Urothelium cell line (cell line): Measurements from ENCODE around the gene RHEB.

Experiments
- DNase-seq: peaks from one replicate; pipeline ENCODE4 v3.0.0; 2011; ENCODE audit warnings: low spot score, mixed read lengths
- FAIRE-seq: peaks from 2 replicates; lab custom pipeline; 2011; peaks lifted over from hg19 to GRCh38; lab: Jason Lieb, UNC

The RHEB gene

GRCh38 chr7:151505433-151505832 lies 14.3 kb downstream of the RHEB start:
- FAIRE-seq: no peak

GRCh38 chr7:151504715-151505326 lies 14.9 kb downstream of the RHEB start:
- no peak for FAIRE-seq
- no peak for DNase-seq

More at GRCh38 chr7:151505433-151505832, 14.3 kb downstream of the RHEB start:
- DNase-seq: no peak

- DNase-seq: no peak
- FAIRE-seq: no peak
These were observed 15.6 kb downstream of the RHEB start for GRCh38 chr7:151503902-151504714.

GRCh38 chr7:151501676-151502075 lies 18.0 kb downstream of the RHEB start:
- no peak for FAIRE-seq
- no peak for DNase-seq

- FAIRE-seq (no peak), DNase-seq (no peak)
These were observed 21.2 kb downstream of the RHEB start for GRCh38 chr7:151498495-151498894.

- DNase-seq: no peak
- no peak for FAIRE-seq
These were observed 22.3 kb downstream of the RHEB start for GRCh38 chr7:151497306-151497871.

- FAIRE-seq: no peak
- no peak for DNase-seq
These were observed 24.3 kb downstream of the RHEB start for GRCh38 chr7:151495360-151495759.

GRCh38 chr7:151494298-151495284 lies 25.1 kb downstream of the RHEB start:
- FAIRE-seq (no peak), DNase-seq (no peak)

GRCh38 chr7:151493083-151493482 lies 26.6 kb downstream of the RHEB start:
- DNase-seq (peak; percentile 1), FAIRE-seq (no peak)

- DNase-seq (peak; percentile 35), FAIRE-seq (no peak)
These were observed 27.8 kb downstream of the RHEB start for GRCh38 chr7:151491859-151492258.

GRCh38 chr7:151490456-151491105 lies 29.1 kb downstream of the RHEB start:
- DNase-seq (no peak), FAIRE-seq (no peak)

GRCh38 chr7:151489498-151489897 lies 30.2 kb downstream of the RHEB start:
- no peak for DNase-seq
- FAIRE-seq: no peak

- FAIRE-seq (no peak), DNase-seq (no peak)
These were observed 31.6 kb downstream of the RHEB start for GRCh38 chr7:151488096-151488495.

GRCh38 chr7:151487228-151487627 lies 32.5 kb downstream of the RHEB start:
- FAIRE-seq (no peak), DNase-seq (no peak)

- FAIRE-seq (no peak), DNase-seq (no peak)
These were observed 33.6 kb downstream of the RHEB start for GRCh38 chr7:151486074-151486473.

GRCh38 chr7:151484971-151485707 lies 34.6 kb downstream of the RHEB start:
- DNase-seq (no peak), FAIRE-seq (no peak)

- DNase-seq (no peak), FAIRE-seq (no peak)
These were observed 36.0 kb downstream of the RHEB start for GRCh38 chr7:151483711-151483983.

GRCh38 chr7:151482883-151483710 lies 36.6 kb downstream of the RHEB start:
- DNase-seq (no peak), FAIRE-seq (no peak)
